NCI-H345 (cell line): ENCODE data around the gene SLC16A6.
"Not testable (repeated sequence)": the region's sequence is repeated elsewhere in the genome, so short reads cannot be mapped to it uniquely, and the experiment has no call there.

Experiments used
- DNase-seq: peaks from one replicate; lab custom pipeline; 2025; lab: John Stamatoyannopoulos, UW

Gene SLC16A6

DNA sequence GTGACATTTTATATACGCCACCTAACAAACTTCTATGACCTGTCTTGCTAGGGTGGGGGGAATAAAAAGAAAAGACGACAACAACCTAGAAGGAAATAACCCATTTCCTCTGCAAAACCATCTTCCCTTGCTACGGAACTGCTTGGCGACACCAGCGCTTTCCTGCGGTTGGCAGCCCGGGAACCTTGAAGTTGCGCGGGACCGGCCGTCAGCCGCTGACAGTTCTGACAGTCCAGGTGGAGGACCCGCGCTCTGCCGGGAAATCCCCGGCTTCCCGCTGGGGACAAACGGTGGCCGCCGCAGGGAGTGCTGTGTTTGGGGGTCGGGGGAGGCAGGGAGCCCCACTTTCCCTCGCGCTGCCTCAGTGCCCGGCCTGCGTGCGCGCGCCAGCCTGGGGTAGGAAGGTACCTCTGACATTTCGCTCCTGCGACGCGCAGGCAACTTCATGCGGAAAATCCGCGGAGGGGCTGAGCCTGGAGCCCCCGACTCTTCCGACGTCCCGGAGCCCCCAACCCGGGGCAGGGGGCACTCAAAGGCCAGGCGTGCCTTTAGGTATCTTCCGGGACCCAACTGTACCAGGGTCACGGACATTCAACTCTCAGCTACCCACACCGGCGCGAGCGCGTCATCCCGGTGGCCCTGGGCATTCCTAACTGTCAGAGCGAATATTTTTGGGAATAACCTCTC lies 516 bp downstream of the SLC16A6 start:
- no peak for DNase-seq

DNA sequence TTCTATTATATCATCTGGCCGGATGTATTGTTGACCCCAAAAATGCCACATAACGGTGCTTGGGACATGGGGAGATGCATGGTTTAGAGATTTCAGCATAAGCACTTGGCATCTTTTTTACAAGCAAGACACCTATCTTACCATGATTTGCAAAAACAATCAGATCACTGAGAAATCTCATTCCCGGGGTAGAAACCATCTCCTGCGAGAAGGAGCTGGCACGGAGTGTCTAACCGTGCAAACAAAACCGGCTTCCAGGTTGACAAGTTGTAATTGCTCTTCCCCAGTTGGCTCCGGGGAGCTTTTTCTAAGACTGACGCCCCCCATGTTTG lies 1.0 kb downstream of the SLC16A6 start:
- DNase-seq = no peak

DNA sequence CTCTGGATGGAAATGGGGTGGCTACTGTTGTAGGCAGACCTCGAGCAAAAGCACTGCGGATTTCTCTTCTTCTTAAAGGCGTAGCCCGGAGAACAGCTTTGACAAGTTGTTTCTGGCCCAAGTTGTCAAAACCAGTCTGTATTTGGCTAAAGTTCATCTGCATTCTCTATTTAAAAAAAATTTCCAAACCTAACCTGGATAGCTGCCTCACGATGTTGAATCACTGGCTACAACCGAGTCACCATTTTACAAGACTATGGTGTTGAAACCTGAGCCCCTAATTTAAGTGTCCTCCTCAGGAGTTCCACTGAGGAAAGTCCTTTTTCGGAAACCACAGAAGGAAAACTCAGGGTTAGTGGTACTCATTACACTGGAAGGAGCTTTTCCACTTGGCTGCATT lies 1.5 kb downstream of the SLC16A6 start:
- DNase-seq = no peak

DNA sequence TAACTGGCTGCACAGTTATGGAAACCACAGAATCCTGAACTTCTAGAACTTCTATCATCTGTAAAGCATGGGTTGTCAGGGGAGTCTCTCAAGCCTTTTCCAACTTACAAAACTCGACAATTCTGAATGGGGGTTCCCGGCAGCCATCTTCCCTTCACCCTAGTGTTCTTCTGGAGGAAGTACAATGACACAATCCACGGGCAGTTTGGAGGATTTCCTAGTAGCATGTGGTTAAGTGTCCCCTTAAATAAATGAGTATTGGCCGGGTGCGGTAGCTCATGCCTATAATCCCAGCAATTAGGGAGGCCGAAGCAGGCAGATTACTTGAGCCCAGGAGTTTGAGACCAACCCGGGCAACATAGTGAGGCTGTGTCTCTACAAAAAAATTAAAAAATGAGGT lies 2.1 kb downstream of the SLC16A6 start:
- no peak for DNase-seq

DNA sequence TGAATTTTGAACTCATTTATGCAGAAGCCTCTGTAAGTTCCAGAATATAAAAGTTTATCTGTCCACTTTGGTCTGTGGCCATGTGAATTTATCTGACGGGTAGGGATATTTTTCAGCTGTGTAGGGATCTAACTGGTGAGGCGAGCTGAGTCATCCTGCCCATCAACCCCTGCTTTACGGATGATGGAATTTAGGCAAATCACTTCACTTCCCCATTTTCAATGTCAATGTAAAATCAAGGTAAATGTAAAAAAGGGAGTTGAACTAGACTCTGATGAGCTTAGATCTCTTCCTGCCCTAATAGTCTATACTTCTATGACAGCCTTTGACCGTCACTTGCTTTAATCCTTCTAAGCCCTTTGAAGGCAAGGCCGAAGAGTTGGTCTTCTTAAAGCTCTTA lies 2.6 kb downstream of the SLC16A6 start:
- no peak for DNase-seq

DNA sequence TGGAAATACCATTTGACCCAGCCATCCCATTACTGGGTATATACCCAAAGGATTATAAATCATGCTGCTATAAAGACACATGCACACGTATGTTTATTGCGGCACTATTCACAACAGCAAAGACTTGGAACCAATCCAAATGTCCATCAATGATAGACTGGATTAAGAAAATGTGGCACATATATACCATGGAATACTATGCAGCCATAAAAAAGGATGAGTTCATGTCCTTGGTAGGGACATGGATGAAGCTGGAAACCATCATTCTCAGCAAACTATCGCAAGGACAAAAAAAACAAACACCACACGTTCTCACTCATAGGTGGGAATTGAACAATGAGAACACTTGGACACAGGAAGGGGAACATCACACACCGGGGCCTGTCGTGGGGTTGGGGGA lies 9.0 kb downstream of the SLC16A6 start:
- DNase-seq = not testable (repeated sequence)

DNA sequence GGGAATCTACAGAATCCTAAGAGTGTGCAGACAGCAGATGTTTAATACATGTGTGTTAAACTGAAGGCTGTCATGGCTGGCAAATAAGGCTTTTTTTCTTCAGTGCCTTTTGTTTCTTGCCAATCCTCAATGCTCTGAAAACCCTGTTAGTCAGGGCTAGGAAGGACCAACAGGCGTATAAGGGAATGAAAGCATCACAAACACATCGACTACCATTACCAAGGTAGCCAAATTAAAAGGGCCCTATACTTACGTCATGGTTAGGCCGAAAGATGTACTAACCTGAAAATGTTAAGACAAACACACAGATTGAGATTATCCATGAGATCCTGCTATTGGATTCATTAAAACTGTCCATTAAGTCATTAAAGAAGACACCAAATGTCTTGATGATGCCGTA lies 13.1 kb downstream of the SLC16A6 start:
- DNase-seq = no peak

DNA sequence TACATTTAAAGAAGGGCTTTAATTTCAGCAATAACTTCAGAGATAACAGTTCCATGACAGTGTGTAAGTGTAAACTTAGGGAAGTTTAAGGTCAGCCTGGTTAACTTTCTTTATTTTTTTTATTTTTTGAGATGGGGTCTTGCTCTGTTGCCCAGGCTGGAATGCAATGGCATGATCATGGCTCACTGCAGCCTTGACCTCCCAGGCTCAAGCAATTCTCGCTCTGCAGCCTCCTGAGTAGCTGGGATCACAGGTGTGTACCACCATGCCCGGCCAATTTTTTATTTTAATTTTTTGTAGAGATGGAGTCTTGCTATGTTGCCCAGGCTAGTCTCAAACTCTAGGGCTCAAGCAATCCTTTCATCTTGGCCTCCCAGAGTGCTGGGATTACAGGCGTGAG lies 14.6 kb downstream of the SLC16A6 start:
- not testable (repeated sequence) for DNase-seq

DNA sequence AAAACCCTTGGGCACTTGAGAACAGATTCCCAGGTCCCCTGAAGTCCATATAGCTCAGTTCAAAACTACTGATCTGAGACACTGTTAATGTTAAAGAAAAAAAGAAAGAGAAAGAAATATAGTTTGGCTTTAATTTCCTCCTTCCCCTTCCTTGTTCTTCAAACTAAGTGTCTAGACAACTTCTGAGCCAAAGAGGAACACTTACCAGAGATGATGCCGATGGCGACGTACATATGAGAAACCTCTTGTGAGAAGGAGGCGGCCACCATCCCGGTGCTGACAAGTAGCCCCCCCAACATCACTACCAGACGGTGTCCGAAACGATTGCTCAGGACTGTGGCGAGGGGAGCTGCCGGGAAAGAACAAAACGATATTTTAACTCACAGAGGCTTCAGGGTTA lies 17.2 kb downstream of the SLC16A6 start:
- no peak for DNase-seq

DNA sequence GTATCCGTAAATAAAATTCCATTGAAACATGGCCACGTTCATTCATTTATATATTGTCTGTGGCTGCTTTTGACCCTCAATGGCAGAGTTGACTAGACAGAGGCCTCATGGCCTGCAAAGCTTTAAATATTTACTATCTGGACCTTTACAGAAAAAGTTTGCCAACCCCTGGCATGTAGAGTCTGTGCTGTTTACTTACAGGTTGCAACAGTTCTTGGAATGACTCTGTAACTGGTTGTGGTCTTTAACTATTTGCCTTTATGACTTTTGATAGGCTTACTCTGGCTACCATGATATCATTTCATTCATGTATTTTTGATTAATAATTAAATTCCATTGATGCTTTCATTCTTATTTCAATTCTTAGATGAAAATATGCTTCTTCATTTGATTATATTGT lies 25.1 kb downstream of the SLC16A6 start:
- DNase-seq = not testable (repeated sequence)

DNA sequence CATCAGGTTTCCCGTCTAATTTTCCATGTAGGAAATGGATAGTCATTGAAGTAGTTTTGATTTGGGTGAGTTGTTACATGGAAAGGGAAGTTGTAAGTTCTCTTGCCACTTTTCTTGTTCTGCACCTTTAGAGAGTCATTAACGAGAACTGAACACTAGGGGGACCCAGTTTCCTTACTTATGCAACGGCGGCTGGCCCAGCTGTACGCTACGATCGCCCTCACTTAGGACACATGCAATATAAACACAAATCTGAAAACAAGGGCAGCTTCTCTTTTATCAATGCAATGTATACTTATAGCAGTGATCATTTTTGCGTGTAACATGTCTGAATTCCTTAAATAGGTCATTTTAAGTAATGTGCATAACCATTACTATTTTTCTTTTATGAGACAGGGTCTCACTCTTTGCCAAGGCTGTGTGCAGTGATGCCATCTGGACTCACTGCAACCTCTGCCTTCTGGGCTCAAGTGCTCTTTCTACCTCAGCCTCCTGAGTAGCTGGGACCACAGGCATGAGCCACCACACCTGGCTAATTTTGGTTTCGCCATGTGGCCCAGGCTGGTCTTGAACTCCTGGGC lies 27.7 kb downstream of the SLC16A6 start:
- DNase-seq = peak; percentile 65

DNA sequence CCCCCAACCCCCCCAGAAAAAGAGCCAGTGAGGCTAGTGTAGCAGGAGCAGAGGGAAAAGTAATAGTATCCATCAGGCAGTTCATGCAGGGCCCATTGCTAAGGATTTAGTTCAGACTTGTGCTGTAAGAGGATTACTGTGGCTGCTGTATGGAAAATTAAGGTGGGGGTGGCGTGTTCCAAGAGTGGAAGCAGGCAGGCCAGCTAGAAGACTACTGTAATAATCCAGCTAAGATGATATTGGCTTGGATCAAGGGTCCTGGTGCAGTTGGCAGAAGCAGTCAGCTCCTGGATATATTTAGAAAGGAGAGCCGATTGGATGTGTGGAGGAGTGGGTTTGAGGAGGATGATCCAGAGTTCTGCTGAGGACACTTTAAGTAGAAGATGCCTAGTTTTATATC lies 28.5 kb downstream of the SLC16A6 start:
- not testable (repeated sequence) for DNase-seq

DNA sequence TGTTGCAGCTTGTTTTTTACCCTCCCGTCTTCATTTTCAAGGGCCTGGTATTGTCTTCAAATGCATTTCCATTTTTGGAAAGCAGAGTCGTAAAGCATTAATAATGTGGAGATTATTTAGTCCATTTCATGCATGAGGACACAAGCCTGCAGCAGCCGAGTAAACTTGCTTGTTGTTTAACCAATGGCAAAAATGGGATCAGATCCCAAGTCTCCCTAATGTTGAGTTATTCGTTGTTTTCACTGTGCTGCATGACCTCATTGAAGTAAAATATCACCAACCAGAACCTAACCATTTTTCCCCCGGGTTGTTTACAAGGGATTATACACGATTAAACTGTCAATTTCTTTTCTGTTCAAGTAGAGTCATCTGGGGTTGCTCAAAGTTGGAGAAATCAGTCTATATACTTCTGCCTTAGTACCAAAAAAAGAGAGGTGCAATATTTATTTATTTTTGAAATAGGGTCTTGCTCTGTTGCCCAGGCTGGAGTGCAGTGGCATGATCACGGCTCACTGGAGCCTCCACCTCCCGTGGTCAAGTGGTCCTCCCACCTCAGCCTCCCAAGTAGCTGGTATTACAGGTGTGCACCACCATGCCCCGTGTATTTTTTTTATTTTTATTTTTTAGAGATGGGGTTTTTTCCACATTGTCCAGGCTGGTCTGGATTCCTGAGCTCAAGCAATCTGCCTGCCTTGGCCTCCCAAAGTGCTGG lies 30.7 kb downstream of the SLC16A6 start:
- no peak for DNase-seq

DNA sequence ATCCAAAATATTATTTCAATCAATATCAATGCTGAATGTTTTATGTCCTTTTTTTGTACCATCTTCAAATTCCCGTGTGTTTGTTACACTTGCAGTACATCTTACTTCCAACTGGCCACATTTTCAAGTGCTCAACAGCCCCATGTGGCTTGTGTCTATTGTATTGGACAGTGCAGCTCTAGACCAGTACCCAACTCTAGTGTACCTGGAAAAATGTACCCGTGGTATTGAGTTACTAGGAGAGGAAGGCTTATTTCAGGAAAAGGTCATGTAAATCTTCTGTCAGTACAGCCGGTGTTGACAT lies 31.3 kb downstream of the SLC16A6 start:
- not testable (repeated sequence) for DNase-seq

DNA sequence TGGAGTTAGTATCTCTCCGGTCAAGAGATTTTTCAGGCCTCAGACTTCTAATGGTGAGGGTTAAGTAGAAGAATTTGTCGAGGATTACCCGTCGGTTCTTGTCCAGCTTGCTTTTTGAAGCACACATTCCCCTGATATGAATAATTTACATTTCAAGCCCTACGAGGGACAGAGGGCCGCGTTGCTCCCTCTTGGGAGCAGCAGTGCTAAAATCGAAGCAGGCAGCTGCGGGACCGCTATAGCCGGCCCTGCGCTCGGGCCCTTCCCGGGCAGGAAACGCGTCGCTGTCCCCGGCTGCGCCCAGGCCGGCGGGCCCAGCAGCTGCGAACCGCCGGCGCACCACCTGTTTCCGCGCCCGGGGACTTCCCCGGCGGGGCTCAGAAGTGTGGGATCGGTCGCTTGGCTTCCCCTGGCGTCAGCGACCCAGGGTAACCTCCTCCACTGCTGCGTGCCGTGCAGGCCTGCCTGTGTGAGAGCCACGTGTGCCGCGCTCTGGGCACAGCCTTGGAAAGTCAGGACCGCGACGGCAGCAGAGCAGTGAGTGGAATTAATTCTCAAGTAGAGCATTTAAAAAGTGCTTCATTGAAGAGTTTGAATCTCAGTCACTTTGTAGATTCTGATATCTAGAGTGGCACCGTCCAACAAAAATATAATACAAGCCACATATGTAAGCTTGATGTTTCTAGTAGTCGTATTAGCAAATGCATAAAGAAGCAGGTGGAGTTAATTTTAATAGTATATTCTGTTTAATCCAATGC lies 31.9 kb downstream of the SLC16A6 start:
- not testable (repeated sequence) for DNase-seq

DNA sequence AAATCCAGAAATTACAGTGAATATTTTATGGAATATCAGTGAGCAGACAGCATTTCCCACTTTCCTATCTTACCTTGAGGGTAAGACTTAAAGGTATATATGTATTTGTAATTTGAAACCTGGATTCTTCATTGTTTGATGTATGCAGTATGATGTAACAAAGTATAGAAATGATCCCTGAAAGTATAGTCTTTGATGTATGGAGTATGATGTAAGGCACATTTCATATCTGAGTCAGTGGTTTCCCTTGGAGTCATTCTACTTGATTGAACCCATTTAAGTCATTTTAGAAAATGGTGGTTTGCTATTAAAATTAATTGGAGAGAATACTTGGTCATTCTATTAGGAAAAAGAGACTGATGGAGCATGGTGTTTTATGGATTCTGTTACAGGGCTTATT lies 33.0 kb downstream of the SLC16A6 start:
- no peak for DNase-seq

DNA sequence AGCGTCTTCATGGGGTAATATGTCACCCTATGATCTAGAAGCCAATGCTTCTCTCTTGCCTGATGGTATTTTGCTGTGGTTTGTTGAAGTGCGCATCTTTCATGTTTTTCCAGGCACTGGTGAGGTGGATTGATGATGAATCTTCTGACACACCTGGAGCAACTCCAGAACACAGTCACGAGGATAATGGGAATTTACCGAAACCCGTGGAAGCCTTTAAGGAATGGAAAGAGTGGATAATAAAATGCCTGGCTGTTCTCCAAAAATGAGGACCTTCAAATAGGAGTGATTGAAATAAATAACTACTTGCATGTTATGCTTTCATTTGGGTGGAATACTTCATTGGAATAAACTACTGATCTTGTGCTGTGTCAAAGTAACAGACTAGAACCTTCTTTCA lies 34.2 kb downstream of the SLC16A6 start:
- DNase-seq = not testable (repeated sequence)

DNA sequence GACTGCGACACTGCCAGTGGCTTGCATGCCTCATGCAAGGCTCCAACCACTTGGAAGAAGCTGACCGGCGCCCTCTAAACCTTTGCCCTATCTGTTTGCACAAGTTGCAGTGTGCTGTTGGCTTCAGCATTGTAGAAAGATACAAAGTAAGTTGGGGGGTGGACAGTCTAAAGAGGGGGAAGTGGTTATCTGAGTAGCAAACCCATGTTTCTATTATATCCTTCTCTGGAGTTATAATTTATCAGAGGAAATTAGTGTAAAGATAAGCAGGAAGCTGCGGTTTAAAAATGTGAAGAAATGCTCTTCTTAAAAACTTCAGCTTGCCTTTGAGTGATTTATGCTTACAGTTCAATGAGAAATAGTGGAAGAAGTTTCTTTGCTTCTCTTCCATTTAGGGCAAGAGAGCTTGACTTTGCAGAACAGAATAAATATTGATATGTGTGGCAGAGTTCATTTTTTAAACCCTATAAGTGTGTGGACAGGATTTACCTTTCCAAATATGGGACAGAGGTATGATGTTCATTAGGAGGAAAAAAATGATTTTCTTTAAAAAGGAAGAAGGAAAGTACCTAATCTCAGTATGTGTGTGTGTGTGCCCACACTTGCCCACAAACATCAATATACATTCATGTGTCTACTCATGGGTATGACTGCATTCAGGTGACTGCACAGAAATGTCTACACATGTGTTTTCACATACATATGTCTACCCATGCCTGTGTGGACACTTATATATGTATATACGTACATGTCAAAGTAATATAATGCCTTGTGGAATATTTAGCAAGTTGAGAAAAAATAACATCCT lies 35.0 kb downstream of the SLC16A6 start:
- DNase-seq = no peak

DNA sequence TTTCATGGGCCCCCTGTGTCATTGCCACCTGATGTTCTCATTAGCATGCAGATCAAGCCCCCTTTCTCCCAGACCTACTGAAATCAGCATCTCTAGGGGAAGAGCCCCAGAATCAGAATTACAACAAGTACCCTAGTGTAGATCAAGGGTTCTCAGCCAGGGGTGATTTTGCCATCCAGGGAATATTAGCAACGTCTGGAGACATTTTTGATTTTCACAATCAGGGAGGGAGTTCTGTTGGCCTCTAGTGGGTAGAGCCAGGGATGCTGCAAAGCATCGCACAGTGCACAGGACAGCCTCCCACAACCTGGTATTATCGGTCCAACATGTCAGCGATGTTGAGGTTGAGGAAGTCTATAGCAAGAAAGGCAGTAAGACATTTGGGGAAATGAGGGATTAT lies 35.8 kb downstream of the SLC16A6 start:
- DNase-seq = no peak

DNA sequence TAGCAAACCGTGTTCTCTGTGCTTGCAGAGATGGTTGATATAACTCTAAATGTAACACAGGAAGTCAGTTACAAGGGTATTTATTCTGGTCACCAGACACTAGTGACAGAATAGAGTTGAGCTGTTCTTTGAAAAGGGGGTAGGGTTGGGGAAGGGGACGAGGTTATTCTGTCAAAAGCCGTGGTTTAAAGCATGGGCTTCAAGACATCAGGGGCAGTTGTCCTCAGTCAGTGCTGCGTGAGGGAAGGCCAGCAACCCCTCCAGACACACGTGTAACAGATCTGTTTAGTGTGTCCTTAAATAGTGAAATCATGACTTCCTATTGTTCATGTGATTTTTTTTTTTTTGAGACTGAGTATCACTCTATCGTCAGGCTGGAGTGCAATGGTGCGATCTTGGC lies 37.5 kb downstream of the SLC16A6 start:
- DNase-seq = not testable (repeated sequence)

DNA sequence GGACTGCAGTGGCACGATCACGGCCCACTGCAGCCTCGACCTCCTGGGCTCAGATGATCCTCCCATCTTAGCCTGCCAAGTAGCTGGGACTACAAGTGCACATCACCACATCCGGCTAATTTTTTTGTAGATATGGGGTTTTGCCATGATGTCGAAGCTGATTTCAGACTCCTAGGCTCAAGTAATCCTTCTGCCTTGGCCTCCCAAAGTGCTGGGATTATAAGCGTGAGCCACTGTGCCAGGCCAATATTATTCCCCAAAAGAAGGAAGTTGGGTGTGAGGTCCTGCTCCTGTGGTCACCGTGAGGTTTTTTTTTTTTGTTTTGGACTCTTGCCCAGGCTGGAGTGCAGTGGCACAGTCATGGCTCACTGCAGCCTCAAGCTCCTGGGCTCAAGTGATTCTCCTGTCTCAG lies 41.6 kb downstream of the SLC16A6 start:
- no peak for DNase-seq

DNA sequence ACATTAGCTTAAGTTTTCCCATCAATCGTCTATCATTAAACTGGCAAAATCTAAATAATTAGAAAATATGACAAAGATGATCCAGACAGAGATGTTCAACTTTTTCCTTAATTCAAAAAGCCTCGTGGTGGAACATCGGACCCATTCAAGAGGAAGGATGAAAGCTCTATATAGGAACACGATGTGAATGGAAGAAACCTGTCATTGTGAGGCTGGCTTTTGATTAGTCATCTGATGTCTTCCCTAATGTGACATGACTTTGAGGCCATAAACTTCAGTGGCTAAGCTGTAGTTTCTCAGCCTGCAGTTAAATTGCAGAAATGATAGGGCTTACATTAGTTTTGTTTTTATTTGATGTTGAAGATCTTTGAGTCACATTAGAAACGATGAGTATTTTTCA lies 42.0 kb downstream of the SLC16A6 start:
- no peak for DNase-seq
